HG02973 (cell line): Measurements from ENCODE around the gene HRCT1.

Source experiments
- ATAC-seq: cut with Tn5 transposase; IDR thresholded peaks from one replicate; pipeline ENCODE4 v1.9.1; 2021; ENCODE audit warnings: moderate library complexity; ENCODE audit not compliant: unreplicated experiment

The HRCT1 gene

DNA sequence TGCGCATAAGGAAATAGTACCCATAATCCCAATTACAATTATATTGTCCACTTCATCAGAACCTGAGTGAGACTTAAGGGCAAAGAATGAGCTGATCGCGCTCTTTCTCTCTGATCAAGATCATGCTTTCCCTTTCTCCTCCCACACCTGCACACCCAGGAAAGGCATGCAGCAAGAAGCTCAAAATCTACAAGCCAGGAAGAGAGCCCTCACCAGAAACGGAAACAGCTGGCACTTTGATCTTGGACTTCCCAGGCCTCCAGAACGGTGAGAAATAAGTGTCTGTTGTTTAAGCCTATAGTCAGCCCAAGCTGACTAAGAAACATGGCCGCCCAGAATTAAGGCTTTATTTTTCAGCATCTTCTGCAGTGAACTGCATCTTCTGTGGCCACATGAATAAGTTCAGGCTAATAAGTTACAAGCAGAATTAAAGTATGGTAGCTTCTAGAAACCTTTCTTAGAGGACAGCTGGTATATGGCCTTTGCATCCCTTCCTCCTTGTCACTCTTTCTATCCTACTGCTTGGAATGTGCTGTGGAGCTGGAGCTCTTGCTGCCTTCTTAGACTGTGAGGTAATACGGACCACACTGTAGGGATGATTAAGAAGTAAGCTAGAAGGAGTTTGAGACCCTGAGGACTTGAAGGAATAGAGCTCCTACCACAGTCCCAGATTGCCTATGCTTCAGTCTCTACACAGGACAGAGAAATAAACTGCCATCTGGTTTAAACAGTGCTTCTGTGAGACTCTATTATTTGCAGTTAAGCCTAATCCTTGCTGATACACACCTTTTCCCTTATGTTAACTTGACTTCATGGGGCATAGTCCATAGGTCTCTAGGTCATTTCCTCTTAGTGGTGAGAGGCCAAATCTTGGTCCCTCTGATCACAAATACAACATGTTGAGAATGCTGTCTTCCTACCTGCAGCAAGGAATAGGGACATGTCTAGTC lies 34.7 kb downstream of the HRCT1 start:
- no peak for ATAC-seq

DNA sequence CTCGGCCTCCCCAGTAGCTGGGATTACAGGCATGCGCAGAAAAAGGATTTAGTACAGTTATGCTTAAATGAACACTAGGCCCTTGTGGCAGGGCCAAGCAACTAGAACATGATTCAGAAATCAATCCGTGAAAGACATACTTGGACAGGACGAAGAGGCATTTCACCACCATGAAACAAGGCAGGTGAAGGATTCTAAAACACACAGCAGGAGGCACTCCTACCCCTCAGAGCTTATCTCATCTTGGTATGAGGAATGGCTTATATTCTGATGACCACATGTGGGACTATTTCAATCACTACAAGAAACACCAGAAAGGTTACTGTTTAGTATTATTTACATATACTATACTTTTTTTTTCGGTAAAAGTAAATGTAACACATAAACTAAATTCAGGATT lies 36.3 kb downstream of the HRCT1 start:
- no peak for ATAC-seq

DNA sequence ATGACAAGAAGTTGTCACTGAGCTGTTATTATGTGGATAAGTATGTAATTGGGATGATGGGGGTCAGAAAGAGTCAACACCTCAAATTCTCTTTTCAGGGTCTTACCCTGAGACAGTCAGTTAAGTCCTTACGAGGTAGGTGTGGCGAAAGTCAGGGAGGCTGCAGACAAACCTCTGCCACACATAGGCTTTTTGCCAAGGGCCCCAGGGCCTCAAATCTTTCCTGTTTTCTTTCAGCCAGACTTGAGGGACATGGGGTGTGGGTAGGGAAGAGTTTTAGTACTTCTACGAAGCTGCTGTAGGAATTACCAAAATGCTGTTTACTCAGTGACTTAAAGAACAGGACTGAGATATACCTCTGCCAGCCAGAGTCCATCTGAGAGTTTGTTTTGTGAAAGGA lies 38.2 kb downstream of the HRCT1 start:
- ATAC-seq, result no peak

DNA sequence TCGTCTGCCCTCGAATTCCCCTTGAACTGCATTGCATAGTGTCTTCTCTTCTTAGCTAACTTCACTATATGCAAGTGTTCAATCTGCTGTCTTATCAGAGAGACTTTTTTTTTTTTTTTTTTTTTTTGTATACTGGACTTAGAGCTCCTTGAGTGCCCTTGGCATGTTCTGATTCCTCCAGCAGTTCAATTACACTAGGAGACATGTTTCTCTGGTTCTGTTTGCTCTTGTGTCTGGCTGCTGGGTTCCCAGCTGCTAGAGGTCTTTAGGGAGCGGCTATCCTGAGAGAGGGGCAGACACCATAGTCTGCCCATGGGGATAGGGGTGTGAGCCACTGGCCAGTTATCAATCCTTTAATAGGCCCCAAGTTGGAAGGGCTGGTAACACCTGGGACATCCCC lies 38.8 kb downstream of the HRCT1 start:
- ATAC-seq, result no peak

DNA sequence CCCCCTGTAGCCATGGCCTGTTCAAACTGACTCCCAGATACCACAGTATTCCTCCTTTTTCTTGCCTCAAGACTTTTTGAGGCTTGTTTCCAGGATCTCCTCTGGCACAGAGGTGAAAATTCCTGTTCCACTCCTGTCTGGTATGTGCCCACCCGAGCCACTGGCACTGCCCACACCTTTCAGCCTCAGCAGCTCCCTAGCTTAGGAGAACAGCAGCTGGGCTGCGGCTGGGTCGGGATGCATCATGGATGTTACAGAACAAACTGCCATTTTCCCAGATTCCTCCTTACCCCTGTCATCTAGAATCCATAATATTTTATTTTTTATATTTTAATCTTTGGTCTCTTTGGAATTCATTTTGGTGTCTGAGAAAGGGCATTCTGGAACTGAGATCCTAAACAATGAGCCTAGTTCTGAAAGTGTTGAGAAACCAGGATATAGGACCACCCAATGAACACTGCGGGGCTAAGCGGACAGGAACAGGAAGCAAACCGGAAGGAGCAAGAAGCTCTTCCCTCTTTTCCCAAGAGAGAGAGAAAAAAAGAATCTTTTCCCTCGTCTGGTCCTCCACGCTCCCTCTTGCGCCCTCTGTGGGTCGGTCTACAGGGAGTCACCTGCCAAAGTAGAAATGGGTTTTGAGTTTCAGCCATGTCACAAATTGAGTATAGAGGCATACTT lies 39.5 kb downstream of the HRCT1 start:
- ATAC-seq, result no peak

DNA sequence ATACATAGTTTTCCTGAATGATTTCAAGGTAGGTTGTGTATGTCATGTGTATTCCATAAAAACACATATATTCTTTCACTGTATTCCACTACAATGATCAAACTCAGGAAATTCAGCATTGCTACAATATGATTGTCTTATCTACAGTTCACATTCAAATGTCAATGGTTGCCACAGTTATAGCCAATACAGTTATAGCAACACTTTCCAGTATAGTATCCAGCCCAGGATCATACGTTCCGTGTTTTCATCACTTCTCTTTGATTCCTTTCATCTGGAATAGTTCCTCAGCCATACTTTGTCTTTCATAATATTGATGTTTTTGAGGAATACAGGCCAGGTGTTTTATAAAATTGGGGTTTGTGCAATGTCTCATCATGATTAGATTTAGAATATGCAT lies 42.4 kb downstream of the HRCT1 start:
- no peak for ATAC-seq

DNA sequence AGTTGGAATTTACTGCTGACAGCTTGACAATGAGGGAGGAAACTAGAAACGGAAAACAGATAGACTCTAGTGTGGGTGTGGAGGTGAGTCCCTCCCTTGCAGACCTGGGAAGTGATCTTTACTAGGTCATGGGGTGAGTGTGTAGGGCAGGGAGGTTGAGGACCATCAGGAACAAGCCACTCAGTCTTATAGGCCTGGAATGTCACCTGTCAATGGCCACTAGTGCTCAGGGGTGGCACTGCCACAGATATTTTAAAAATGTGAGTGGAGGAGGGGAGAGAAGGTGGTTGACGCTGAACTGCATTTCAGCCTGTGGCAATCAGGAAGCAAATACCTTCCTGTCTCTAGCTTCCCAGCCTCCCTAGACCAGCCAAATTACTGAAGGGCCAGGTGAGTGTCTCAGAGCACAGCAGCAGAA lies 42.9 kb downstream of the HRCT1 start:
- ATAC-seq, result no peak

DNA sequence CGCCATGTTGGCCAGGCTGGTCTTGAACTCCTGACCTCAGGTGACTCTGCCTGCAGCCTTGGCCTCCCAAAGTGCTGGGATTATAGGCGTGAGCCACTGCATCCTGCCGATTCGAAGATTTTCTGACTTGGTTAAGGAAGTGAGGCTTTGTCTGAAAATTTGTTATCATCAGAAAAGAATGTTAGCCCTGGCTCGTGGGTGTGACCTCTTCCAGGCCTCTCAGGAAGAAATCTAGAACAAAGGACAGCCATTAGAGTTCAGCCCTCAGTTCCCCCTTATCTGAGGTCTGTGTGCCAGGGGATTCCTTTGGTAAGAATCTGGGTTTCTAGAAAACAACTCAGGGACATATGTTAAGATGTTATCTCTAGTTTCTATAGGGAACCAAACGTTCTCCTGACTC lies 45.7 kb downstream of the HRCT1 start:
- no peak for ATAC-seq

DNA sequence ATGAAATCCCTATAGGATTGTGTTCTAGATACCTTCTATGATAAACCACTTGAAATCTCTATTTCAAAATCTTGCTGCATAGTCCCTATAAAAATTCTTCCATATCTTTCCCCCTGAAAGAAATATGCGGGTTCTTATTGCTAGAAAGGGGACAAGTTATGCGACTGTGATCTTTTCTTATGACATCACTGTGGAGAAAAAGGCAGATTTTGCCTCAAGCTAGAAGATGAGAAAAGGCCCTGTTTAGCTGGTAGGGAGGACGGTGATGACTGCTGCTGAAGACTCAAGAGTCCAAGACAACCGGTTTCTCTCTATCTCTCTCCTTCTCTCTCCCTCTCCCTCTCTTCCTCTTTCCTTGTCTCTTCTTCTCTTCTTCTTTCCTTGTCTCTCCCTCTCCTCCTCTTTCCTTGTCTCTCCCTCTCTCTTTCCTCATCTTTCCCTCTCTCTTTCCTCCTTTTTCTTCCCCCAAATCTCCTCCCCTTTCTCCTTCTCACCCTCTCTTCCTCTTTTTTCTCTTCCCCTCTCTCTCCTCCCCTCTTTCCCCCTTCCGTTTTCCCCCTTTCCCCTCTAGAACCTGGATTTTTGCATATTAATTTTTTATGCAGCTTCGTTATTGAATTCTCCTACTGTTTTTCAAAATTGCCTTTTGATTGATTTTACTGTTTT lies 46.7 kb downstream of the HRCT1 start:
- no peak for ATAC-seq

DNA sequence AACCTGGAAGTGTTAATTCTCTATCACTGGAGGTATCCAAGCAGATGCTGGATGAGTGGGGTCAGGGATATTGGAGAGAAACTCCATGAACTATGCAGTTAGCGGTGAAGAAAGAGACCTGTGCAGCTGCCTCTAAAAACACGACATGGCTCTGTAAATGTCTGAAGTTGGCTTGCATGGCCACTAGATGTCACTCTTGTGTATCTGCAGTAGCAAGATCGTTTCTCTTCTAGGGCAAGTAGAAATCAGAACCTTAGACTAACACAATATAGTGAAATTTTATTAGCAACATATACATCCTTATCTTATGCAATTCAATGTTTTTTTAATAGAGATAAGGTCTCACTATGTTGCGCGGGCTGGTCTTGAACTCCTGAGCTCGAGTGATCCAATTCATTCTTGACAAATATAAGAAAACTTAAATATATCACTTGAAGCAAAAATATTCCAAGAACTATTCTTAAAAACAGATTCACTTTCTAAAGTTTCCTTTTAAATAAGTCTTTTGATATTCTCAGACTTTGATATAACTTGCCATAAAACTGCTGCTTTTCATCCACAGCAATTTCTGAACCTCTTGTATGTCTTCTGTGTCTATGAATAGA lies 49.0 kb downstream of the HRCT1 start:
- ATAC-seq, result no peak

DNA sequence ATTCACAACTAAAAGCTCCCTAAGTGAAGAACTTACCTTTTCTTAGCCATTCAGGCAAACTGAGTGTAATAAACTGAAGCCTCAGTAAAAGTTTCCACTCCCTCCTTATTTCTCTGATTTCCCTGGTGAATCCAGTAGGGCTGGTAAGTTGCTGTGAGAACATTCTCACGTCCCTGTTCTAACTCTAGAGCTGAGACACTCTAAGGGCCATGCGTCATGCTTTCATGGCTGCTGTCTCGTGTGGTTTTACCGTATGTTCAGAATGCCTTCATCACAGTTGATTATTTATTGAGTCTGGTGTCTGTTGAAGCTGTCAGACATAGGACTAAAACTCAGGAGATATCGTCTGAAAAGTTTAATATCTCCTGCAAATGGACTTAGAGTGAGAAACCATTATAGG lies 50.6 kb downstream of the HRCT1 start:
- ATAC-seq, result no peak
